Gastrocnemius medialis (tissue), 4 donors: ENCODE results near the gene TPGS2. TPM values are rescaled to one million over a fixed set of nuclear protein-coding genes. Genes with fewer than 3 reads are reported as not detected.

Experiments used
- ATAC-seq, 2 donors: fragments of 150-250 bp; one replicate each; pipeline ENCODE4 v1.9.1; 2016
- DNase-seq, 2 donors: peaks; one replicate each; pipeline ENCODE4 v3.0.0-alpha.2; 2019
- H3K27ac ChIP-seq, 4 donors: fragments of 200-600 bp; sonication (generic); 1 replicate in 1 of 4; 2 replicates in 3 of 4; pipeline ENCODE4 v1.5.1; 2016 to 2018; ENCODE audit warnings: mild to moderate bottlenecking in 2 of 4, moderate library complexity in 1 of 4
- H3K27me3 ChIP-seq, 3 donors: fragments of 200-600 bp; sonication (generic) in 2 of 3; 1 replicate in 1 of 3; 2 replicates in 2 of 3; pipeline versions ENCODE4 v1.5.1 to v1.6.0; 2016 to 2019; ENCODE audit warnings: mild to moderate bottlenecking in 1 of 3, moderate library complexity in 1 of 3
- H3K36me3 ChIP-seq, 2 donors: fragments of 200-600 bp; sonication (generic) in 1 of 2; one replicate each; pipeline ENCODE4 v1.5.1; 2017 to 2018
- H3K4me1 ChIP-seq, 2 donors: fragments of 200-600 bp; sonication (generic) in 1 of 2; one replicate each; pipeline ENCODE4 v1.5.1; 2016 to 2017; ENCODE audit warnings: mild to moderate bottlenecking in 2 of 2
- H3K4me3 ChIP-seq, 4 donors: fragments of 200-600 bp; sonication (generic) in 3 of 4; 1 replicate in 1 of 4; 2 replicates in 3 of 4; pipeline ENCODE4 v1.5.1; 2016 to 2019; ENCODE audit warnings: mild to moderate bottlenecking in 2 of 4
- H3K9me3 ChIP-seq, 3 donors: fragments of 200-600 bp; sonication (generic) in 2 of 3; 1 replicate in 1 of 3; 2 replicates in 2 of 3; pipeline ENCODE4 v1.5.1; 2016 to 2019
- POLR2A ChIP-seq, 2 donors: fragments of 450-650 bp; IDR thresholded peaks; one replicate each; pipeline ENCODE4 v1.6.1; 2017; ENCODE audit warnings: antibody characterized with exemption in 2 of 2, mild to moderate bottlenecking in 2 of 2, moderate library complexity in 2 of 2
- in situ Hi-C, 4 donors: fragments of 200-750 bp; cut with MboI; loops; one replicate each; pipeline versions ENCODE4 v1.15.0 to v1.8.0; 2017; ENCODE audit warnings: low sequenced_read_pairs in 4 of 4
- intact Hi-C: fragments of 100-400 bp; cut with DNase I; formaldehyde crosslinking; loops from one replicate; pipeline ENCODE4 v1.15.1; 2023; ENCODE audit warnings: low total_unique reads
- total RNA-seq, 4 donors: library from RNA; depleted of rRNA; stranded (reverse); fragments of >200 nt; gene quantifications; one replicate each; pipeline versions ENCODE4 v1.1.0 to v1.2.3, GENCODE V29; 2016
- TF ChIP-seq, protein P1 (sequence below), 5 experiments: fragments of 450-650 bp in 3 of 5; fragments of 200-600 bp in 2 of 5; sonication (generic) in 2 of 5; IDR thresholded peaks in 4 of 5; conservative IDR thresholded peaks in 1 of 5; 1 replicate in 4 of 5; 2 replicates in 1 of 5; pipeline ENCODE4 v1.5.1; 2016 to 2019; ENCODE audit warnings: antibody characterized with exemption in 5 of 5, mild to moderate bottlenecking in 3 of 5, moderate library complexity in 3 of 5

Gene TPGS2
- total RNA-seq, 4 donors from 2014 or later: 20.7 to 36.5 (median 28.2) TPM

DNA sequence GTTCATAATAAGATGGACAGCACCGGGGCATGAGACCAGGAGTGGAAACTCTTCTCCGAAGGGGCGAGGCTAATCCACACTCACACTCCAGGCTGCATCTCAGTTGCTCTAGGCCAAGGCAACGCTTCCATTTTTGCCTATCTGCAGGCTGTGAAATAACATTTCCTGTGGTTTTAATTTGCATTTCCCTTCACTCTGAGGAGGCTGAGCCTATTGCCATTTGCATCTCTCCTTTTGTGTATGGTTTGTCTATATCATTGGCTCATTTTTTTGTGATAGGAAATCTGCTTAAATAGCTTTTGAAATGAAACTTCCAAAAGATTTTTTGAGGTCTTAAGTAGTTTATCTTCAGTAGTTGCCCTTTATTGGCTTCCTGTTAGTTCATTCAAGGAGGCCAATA lies 57.6 kb downstream of the TPGS2 start:
- Histone ChIP-seq H3K4me1 (peaks cover 4 to 5% of the 10 kb centered on the region in 2 donors), H3K36me3 (no peaks in the 10 kb centered on the region), H3K9me3 (no peaks in the 10 kb centered on the region), H3K27me3 (no peaks in the 10 kb centered on the region), H3K27ac (no peak overlapping the region), H3K4me3 (no peak overlapping the region)
- ATAC-seq (no peak), DNase-seq (no peak)
- intact Hi-C loops (no loop called here), in situ Hi-C loops (no loop called here)
- TF ChIP-seq POLR2A (IDR thresholded peaks at IDR 0.05): no peak
- TF ChIP-seq, protein P1, sequence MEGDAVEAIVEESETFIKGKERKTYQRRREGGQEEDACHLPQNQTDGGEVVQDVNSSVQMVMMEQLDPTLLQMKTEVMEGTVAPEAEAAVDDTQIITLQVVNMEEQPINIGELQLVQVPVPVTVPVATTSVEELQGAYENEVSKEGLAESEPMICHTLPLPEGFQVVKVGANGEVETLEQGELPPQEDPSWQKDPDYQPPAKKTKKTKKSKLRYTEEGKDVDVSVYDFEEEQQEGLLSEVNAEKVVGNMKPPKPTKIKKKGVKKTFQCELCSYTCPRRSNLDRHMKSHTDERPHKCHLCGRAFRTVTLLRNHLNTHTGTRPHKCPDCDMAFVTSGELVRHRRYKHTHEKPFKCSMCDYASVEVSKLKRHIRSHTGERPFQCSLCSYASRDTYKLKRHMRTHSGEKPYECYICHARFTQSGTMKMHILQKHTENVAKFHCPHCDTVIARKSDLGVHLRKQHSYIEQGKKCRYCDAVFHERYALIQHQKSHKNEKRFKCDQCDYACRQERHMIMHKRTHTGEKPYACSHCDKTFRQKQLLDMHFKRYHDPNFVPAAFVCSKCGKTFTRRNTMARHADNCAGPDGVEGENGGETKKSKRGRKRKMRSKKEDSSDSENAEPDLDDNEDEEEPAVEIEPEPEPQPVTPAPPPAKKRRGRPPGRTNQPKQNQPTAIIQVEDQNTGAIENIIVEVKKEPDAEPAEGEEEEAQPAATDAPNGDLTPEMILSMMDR (IDR thresholded peaks at IDR 0.05 in 4 of 5, conservative IDR thresholded peaks at IDR 0.05 in 1 of 5): no peak

DNA sequence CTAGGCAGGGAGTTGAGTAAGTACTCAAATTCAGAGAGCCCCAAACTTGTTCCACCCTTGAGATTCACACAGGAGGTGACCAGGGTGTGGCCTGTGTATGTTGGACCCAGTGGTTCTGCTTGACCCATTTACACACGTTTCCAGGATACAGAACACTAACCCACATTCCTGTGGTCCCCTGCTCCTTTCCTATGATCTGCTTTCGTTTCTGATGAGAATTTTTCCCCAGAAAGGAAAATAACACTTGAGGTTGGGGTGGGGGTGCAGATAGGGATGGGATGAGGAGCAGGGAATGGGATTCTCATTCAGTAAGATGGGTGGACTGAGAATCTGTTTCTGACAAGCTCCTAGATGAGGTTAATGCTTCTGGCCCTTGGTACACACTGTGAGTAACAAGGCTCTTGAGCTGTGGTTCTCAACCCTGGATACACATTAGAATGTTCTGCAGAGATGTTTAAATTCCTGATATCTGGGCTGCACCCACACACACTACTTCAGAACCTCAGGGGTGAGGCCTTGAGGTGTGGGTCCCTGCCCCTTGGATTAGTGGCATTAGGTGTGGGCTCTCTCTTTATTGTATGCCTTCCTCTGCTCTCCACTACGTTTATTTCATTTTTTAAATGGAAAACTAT lies 58.4 kb downstream of the TPGS2 start:
- no peak overlapping the region for H3K4me3 ChIP-seq
- H3K27me3 ChIP-seq: no peaks in the 10 kb centered on the region
- no peak for DNase-seq
- H3K27ac ChIP-seq: no peak overlapping the region
- ATAC-seq: no peak
- no peaks in the 10 kb centered on the region for H3K36me3 ChIP-seq
- in situ Hi-C loops: no loop called here
- intact Hi-C loops: no loop called here
- H3K4me1 ChIP-seq: no peaks in the 10 kb centered on the region
- H3K9me3 ChIP-seq: no peaks in the 10 kb centered on the region
- TF ChIP-seq, protein P1 (IDR thresholded peaks at IDR 0.05 in 4 of 5, conservative IDR thresholded peaks at IDR 0.05 in 1 of 5): no peak
- no peak for TF ChIP-seq POLR2A (IDR thresholded peaks at IDR 0.05)

DNA sequence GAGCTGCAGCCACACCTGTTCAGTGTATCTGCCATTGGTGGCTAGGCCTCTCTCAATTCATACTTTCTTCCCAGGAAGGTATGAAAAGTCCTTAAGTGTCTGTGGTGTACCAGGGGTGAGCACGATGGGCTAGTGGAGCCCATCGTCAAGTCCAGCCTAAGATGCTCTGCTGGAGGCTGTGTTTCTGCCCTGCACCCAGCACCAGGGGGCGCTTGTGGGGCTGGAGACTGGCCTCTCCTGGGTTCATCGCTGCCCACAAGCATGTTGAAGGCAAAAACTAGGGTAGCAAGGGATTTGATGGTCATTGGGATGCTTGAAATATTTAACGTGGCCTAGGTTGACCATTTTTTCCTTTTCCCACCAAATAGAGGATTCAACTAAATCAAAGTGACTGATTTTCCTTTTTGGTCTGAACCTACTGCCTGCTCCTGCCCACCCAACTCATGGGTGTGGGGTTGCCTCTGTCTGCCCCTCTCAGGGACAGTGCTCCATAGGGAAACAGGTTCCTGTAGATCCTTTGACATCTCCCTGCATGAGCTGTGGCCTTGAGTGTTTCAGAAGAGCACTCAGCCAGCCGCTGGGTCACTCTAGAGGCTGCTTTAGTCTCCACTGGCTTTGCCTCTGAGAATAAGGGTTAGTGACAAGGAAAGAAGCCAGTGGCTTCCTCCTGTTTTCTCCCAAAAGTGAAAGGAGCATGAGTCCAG lies 59.0 kb downstream of the TPGS2 start:
- in situ Hi-C loops (loop anchor here in 1 of 4 donors (5.0 kb wide), 1 partner anchor 43 kb away; no protein-coding TSS in a partner anchor), intact Hi-C loops (loop anchor here (1.0 kb wide), 1 partner anchor 40 kb away; no protein-coding TSS in a partner anchor)
- Histone ChIP-seq H3K36me3 (no peaks in the 10 kb centered on the region), H3K27me3 (no peaks in the 10 kb centered on the region), H3K4me1 (no peaks in the 10 kb centered on the region), H3K4me3 (no peak overlapping the region), H3K27ac (no peak overlapping the region), H3K9me3 (no peaks in the 10 kb centered on the region)
- DNase-seq (peak in 1 of 2 donors; percentile 37), ATAC-seq (peak; percentile 42 to 64)
- TF ChIP-seq, protein P1 (IDR thresholded peaks at IDR 0.05 in 4 of 5, conservative IDR thresholded peaks at IDR 0.05 in 1 of 5): peak; percentile 38 to 64 (median 54)
- no peak for TF ChIP-seq POLR2A (IDR thresholded peaks at IDR 0.05)

DNA sequence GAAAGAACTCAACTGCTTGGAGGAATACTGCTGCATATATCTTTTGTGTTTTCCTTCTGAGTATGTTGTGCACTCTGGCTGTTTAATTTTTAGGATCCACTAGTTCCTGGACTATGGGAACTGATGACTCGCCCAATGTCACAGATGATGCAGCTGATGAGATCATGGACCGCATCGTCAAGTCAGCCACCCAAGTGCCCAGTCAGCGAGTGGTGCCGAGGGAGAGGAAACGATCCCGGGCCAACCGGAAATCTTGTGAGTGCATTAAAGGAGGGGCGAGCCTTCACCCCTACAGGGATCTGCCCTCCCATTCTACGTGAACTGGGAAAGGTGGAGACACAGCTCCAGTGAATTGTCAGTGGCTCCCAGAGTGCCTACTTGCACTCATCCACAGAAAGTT lies 59.6 kb downstream of the TPGS2 start:
- no peak overlapping the region for H3K27ac ChIP-seq
- H3K27me3 ChIP-seq: no peaks in the 10 kb centered on the region
- H3K4me1 ChIP-seq: no peaks in the 10 kb centered on the region
- in situ Hi-C loops: loop anchor here in 1 of 4 donors (5.0 kb wide), 1 partner anchor 43 kb away; no protein-coding TSS in a partner anchor
- intact Hi-C loops: loop anchor here (1.0 kb wide), 1 partner anchor 40 kb away; no protein-coding TSS in a partner anchor
- no peaks in the 10 kb centered on the region for H3K36me3 ChIP-seq
- no peak overlapping the region for H3K4me3 ChIP-seq
- H3K9me3 ChIP-seq: no peaks in the 10 kb centered on the region
- TF ChIP-seq, protein P1 (IDR thresholded peaks at IDR 0.05 in 4 of 5, conservative IDR thresholded peaks at IDR 0.05 in 1 of 5): no peak
- no peak for TF ChIP-seq POLR2A (IDR thresholded peaks at IDR 0.05)
- ATAC-seq (no peak), DNase-seq (no peak)
